PFSK-1 (cell line): ENCODE results near the gene EYA3.

ENCODE experiments used
- POLR2AphosphoS5 ChIP-seq: IDR thresholded peaks from 2 replicates; pipeline ENCODE4 v1.6.1; 2012; ENCODE audit warnings: low read depth, mild to moderate bottlenecking, control low read depth, low read length, moderate library complexity
- SIN3A ChIP-seq: IDR thresholded peaks from 2 replicates; pipeline ENCODE4 v1.6.1; 2012; ENCODE audit warnings: mild to moderate bottlenecking, low read length, moderate library complexity, borderline replicate concordance; ENCODE audit not compliant: insufficient read depth
- TF ChIP-seq, protein P1 (sequence below), 2 experiments: IDR thresholded peaks; 2 replicates each; pipeline versions ENCODE4 v1.6.1 to v1.8.0; 2011 to 2012; ENCODE audit warnings: low read depth in 2 of 2, low read length in 2 of 2, control low read depth in 1 of 2, inconsistent platforms in 1 of 2, mild to moderate bottlenecking in 1 of 2, moderate library complexity in 1 of 2; ENCODE audit not compliant: insufficient read depth in 1 of 2

DNA sequence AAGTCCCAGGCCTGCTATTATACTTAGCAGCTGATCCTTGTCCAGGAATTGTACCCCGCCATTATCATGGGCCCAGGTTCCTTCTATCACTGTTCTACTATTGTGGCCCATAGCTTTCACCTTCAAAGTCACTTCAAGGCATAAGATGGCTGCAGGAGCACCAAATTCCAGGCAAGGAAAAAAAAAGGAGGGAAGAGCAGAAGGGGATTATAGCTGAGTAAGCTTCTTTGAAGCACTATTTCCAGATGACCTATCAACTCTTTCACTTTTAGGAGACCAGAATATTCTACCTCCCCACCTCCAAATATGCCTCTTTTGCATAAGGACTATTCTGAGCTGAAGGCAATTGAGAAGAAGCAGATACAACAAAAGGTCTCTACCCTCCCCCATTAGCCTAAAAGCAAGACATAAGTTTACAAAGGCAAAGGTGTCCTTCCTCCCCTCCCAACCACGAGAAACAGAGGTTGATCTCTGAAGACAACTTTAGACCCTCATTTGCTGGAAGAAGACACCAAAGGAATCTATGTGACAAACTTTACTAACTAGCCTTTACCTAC, 46.3 kb upstream of the EYA3 start:
- TF ChIP-seq SIN3A (no peak), POLR2AphosphoS5 (no peak)
- TF ChIP-seq, protein P1, sequence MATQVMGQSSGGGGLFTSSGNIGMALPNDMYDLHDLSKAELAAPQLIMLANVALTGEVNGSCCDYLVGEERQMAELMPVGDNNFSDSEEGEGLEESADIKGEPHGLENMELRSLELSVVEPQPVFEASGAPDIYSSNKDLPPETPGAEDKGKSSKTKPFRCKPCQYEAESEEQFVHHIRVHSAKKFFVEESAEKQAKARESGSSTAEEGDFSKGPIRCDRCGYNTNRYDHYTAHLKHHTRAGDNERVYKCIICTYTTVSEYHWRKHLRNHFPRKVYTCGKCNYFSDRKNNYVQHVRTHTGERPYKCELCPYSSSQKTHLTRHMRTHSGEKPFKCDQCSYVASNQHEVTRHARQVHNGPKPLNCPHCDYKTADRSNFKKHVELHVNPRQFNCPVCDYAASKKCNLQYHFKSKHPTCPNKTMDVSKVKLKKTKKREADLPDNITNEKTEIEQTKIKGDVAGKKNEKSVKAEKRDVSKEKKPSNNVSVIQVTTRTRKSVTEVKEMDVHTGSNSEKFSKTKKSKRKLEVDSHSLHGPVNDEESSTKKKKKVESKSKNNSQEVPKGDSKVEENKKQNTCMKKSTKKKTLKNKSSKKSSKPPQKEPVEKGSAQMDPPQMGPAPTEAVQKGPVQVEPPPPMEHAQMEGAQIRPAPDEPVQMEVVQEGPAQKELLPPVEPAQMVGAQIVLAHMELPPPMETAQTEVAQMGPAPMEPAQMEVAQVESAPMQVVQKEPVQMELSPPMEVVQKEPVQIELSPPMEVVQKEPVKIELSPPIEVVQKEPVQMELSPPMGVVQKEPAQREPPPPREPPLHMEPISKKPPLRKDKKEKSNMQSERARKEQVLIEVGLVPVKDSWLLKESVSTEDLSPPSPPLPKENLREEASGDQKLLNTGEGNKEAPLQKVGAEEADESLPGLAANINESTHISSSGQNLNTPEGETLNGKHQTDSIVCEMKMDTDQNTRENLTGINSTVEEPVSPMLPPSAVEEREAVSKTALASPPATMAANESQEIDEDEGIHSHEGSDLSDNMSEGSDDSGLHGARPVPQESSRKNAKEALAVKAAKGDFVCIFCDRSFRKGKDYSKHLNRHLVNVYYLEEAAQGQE (IDR thresholded peaks at IDR 0.05; ENCODE audit: insufficient read depth in 1 of 2, low read depth in 2 of 2, low read length in 2 of 2): no peak
